ENCODE measurements around the gene SH2D7. TPM values are rescaled to one million over a fixed set of nuclear protein-coding genes. Genes with fewer than 3 reads are reported as not detected.
A peak's percentile ranks its signal among the peaks of the same experiment; 100 is the strongest.

SH2D7 gene
- not detected in 2 replicates for total RNA-seq (2014; rRNA removed; shearing (Covaris generic))
- not detected in 2 replicates for polyA plus RNA-seq (2015; cell fraction: cytosol; rRNA removed)
- not detected in 2 replicates for polyA plus RNA-seq (2015; cell fraction: nucleus; rRNA removed)

- no peak for DNase-seq (ENCODE audit: low read depth, low spot score)
- in situ Hi-C loops (cut with HindIII; ENCODE audit: low pct_unique_long_range_greater_than_20kb, low sequenced_read_pairs): no loop called here
These were observed at the start of gene SH2D7 for GRCh38 chr15:78092261-78093041. TSS of gene SH2D7 (plus strand) at chr15:78092561. CDS start at chr15:78092585, 24 bp downstream.

- peak; percentile 71 for DNase-seq (ENCODE audit: low read depth, low spot score)
- in situ Hi-C loops (cut with HindIII; ENCODE audit: low pct_unique_long_range_greater_than_20kb, low sequenced_read_pairs): no loop called here
These were observed 47.8 kb upstream of the SH2D7 start for GRCh38 chr15:78044407-78045155.

GRCh38 chr15:78045189-78045588 is 47.2 kb upstream of the SH2D7 start:
- in situ Hi-C loops (cut with HindIII; ENCODE audit: low pct_unique_long_range_greater_than_20kb, low sequenced_read_pairs): no loop called here
- DNase-seq (ENCODE audit: low read depth, low spot score): no peak

- in situ Hi-C loops (cut with HindIII; ENCODE audit: low pct_unique_long_range_greater_than_20kb, low sequenced_read_pairs): no loop called here
- no peak for DNase-seq (ENCODE audit: low read depth, low spot score)
These were observed 45.5 kb upstream of the SH2D7 start for GRCh38 chr15:78046796-78047341.

GRCh38 chr15:78047761-78048627 is 44.4 kb upstream of the SH2D7 start:
- DNase-seq (ENCODE audit: low read depth, low spot score): no peak
- in situ Hi-C loops (cut with HindIII; ENCODE audit: low pct_unique_long_range_greater_than_20kb, low sequenced_read_pairs): no loop called here

- in situ Hi-C loops (cut with HindIII; ENCODE audit: low pct_unique_long_range_greater_than_20kb, low sequenced_read_pairs): no loop called here
These were observed 43.8 kb upstream of the SH2D7 start for GRCh38 chr15:78048628-78048920.

GRCh38 chr15:78049691-78050440 is 42.5 kb upstream of the SH2D7 start:
- no peak for DNase-seq (ENCODE audit: low read depth, low spot score)
- in situ Hi-C loops (cut with HindIII; ENCODE audit: low pct_unique_long_range_greater_than_20kb, low sequenced_read_pairs): no loop called here

More at GRCh38 chr15:78048628-78048920, 43.8 kb upstream of the SH2D7 start:
- no peak for DNase-seq (ENCODE audit: low read depth, low spot score)

GRCh38 chr15:78050441-78050809 is 41.9 kb upstream of the SH2D7 start:
- no peak for DNase-seq (ENCODE audit: low read depth, low spot score)
- in situ Hi-C loops (cut with HindIII; ENCODE audit: low pct_unique_long_range_greater_than_20kb, low sequenced_read_pairs): no loop called here

GRCh38 chr15:78050826-78051225 is 41.5 kb upstream of the SH2D7 start:
- DNase-seq (ENCODE audit: low read depth, low spot score): no peak
- in situ Hi-C loops (cut with HindIII; ENCODE audit: low pct_unique_long_range_greater_than_20kb, low sequenced_read_pairs): no loop called here

- in situ Hi-C loops (cut with HindIII; ENCODE audit: low pct_unique_long_range_greater_than_20kb, low sequenced_read_pairs): no loop called here
- no peak for DNase-seq (ENCODE audit: low read depth, low spot score)
These were observed 40.8 kb upstream of the SH2D7 start for GRCh38 chr15:78051596-78051995.

GRCh38 chr15:78052001-78052401 is 40.4 kb upstream of the SH2D7 start:
- DNase-seq (ENCODE audit: low read depth, low spot score): no peak
- in situ Hi-C loops (cut with HindIII; ENCODE audit: low pct_unique_long_range_greater_than_20kb, low sequenced_read_pairs): no loop called here

GRCh38 chr15:78052545-78052944 is 39.8 kb upstream of the SH2D7 start:
- in situ Hi-C loops (cut with HindIII; ENCODE audit: low pct_unique_long_range_greater_than_20kb, low sequenced_read_pairs): no loop called here

GRCh38 chr15:78054518-78054917 is 37.8 kb upstream of the SH2D7 start:
- in situ Hi-C loops (cut with HindIII; ENCODE audit: low pct_unique_long_range_greater_than_20kb, low sequenced_read_pairs): no loop called here
- DNase-seq (ENCODE audit: low read depth, low spot score): no peak

More at GRCh38 chr15:78052545-78052944, 39.8 kb upstream of the SH2D7 start:
- no peak for DNase-seq (ENCODE audit: low read depth, low spot score)

- in situ Hi-C loops (cut with HindIII; ENCODE audit: low pct_unique_long_range_greater_than_20kb, low sequenced_read_pairs): no loop called here
- no peak for DNase-seq (ENCODE audit: low read depth, low spot score)
These were observed 37.4 kb upstream of the SH2D7 start for GRCh38 chr15:78054966-78055365.

- in situ Hi-C loops (cut with HindIII; ENCODE audit: low pct_unique_long_range_greater_than_20kb, low sequenced_read_pairs): no loop called here
- DNase-seq (ENCODE audit: low read depth, low spot score): peak; percentile 36
These were observed 36.2 kb upstream of the SH2D7 start for GRCh38 chr15:78055919-78056713.

- in situ Hi-C loops (cut with HindIII; ENCODE audit: low pct_unique_long_range_greater_than_20kb, low sequenced_read_pairs): no loop called here
- DNase-seq (ENCODE audit: low read depth, low spot score): no peak
These were observed 35.6 kb upstream of the SH2D7 start for GRCh38 chr15:78056714-78057269.
